Measurements from ENCODE around the gene UNC13A.

GRCh38 chr19:17555480-17555928 lies 132.7 kb downstream of the UNC13A start, which contains the start of gene COLGALT1:
- TF ChIP-seq EP300 (conservative IDR thresholded peaks at IDR 0.05; ENCODE audit: poor library complexity, severe bottlenecking) (peak; percentile 52), CTCF (IDR thresholded peaks at IDR 0.05; ENCODE audit: poor library complexity, severe bottlenecking) (peak; percentile 22)

Data from neural cell (in vitro differentiated cells).